HepG2 (cell line): ENCODE results near the gene PMM2. TPM values are rescaled to one million over a fixed set of nuclear protein-coding genes. Genes with fewer than 3 reads are reported as not detected.

Experiments used
- ATAC-seq: fragments of 200-7000 bp; cut with Tn5 transposase; 3 replicates; pipeline ENCODE4 v1.9.1; 2020; ENCODE audit warnings: mild to moderate bottlenecking, moderate library complexity
- BruUV-seq: library from RNA; stranded (reverse); fragments of 400-500 nt; replicated peaks from 2 replicates; lab custom pipeline; 2021; lab: Mats Ljungman, UMichigan
- CTCF ChIA-PET: fragments of 300-600 bp; formaldehyde crosslinking; extraction: SDS; loops from one replicate; lab custom pipeline; 2021; ENCODE audit warnings: low total read pairs, inconsistent platforms, low intra/inter-chr PET ratio; lab: Yijun Ruan, JAX
- POLR2A ChIA-PET: fragments of 350-600 bp; sonication (Branson Sonifier 250); formaldehyde crosslinking; loops from one replicate; lab custom pipeline; 2020; ENCODE audit warnings: antibody characterized with exemption, inconsistent platforms; lab: Yijun Ruan, JAX
- DNase-seq: peaks from one replicate; pipeline ENCODE4 v3.0.0-alpha.2; 2015; ENCODE audit warnings: low spot score
- FAIRE-seq: peaks from 3 replicates; lab custom pipeline; 2011; peaks lifted over from hg19 to GRCh38; lab: Jason Lieb, UNC
- H2AFZ ChIP-seq: one replicate; pipeline ENCODE4 v1.6.1; 2011; ENCODE audit warnings: low read length, inconsistent platforms
- H3K27ac ChIP-seq: fragments of 300-600 bp; 3 replicates; pipeline ENCODE4 v1.8.0; 2011; ENCODE audit warnings: mixed run types, mild to moderate bottlenecking, mixed read lengths, low read length, inconsistent platforms; ENCODE audit not compliant: insufficient read depth; ENCODE audit errors: extremely low read length
- H3K27me3 ChIP-seq, 2 experiments: fragments of 200-600 bp in 1 of 2; 2 replicates in 1 of 2; 3 replicates in 1 of 2; pipeline versions ENCODE4 v1.6.0 to v1.8.0; 2011; ENCODE audit warnings: low read length in 2 of 2, mild to moderate bottlenecking in 2 of 2, moderate library complexity in 2 of 2, inconsistent platforms in 1 of 2; ENCODE audit not compliant: insufficient read depth in 2 of 2, control insufficient read depth in 1 of 2
- H3K36me3 ChIP-seq, 2 experiments: fragments of 200-600 bp in 1 of 2; replicated peaks in 1 of 2; 2 replicates in 1 of 2; 3 replicates in 1 of 2; pipeline versions ENCODE4 v1.5.1 to v1.8.0; 2011; ENCODE audit warnings: low read length in 2 of 2, inconsistent platforms in 1 of 2; ENCODE audit not compliant: insufficient read depth in 2 of 2, control insufficient read depth in 1 of 2
- H3K4me1 ChIP-seq: 2 replicates; pipeline ENCODE4 v1.5.1; 2012; ENCODE audit warnings: low read length, inconsistent platforms; ENCODE audit not compliant: insufficient read depth
- H3K4me2 ChIP-seq: 2 replicates; pipeline ENCODE4 v1.6.0; 2011; ENCODE audit warnings: low read depth, low read length, inconsistent platforms
- H3K4me3 ChIP-seq, 3 experiments: fragments of 200-600 bp in 1 of 3; sonication (generic), shearing (Covaris generic) in 1 of 3; replicated peaks in 1 of 3; 2 replicates each; pipeline ENCODE4 v1.5.1; 2011 to 2016; ENCODE audit warnings: low read length in 3 of 3, inconsistent platforms in 2 of 3, low read depth in 2 of 3, mild to moderate bottlenecking in 2 of 3, control low read depth in 1 of 3, mixed read lengths in 1 of 3; ENCODE audit not compliant: insufficient read depth in 1 of 3
- H3K79me2 ChIP-seq: one replicate; pipeline ENCODE4 v1.6.1; 2011; ENCODE audit warnings: low read length, inconsistent platforms; ENCODE audit not compliant: insufficient read depth
- H3K9ac ChIP-seq: 2 replicates; pipeline ENCODE4 v1.6.0; 2011; ENCODE audit warnings: mild to moderate bottlenecking, low read depth, low read length, inconsistent platforms; ENCODE audit not compliant: insufficient read depth
- H3K9me3 ChIP-seq: 2 replicates; pipeline ENCODE4 v1.5.1; 2012; ENCODE audit warnings: mild to moderate bottlenecking, low read length
- H4K20me1 ChIP-seq: 2 replicates; pipeline ENCODE4 v1.6.0; 2011; ENCODE audit warnings: inconsistent platforms, mild to moderate bottlenecking, low read length, moderate library complexity; ENCODE audit not compliant: insufficient read depth
- AGO1 ChIP-seq: fragments of 200-400 bp; formaldehyde crosslinking; IDR thresholded peaks from 2 replicates; pipeline ENCODE4 v1.6.1; 2017; ENCODE audit warnings: mild to moderate bottlenecking, low read depth, low read length, moderate library complexity; ENCODE audit not compliant: poor library complexity, severe bottlenecking
- AGO2 ChIP-seq: fragments of 200-400 bp; formaldehyde crosslinking; optimal IDR thresholded peaks from 2 replicates; pipeline ENCODE3; 2017; ENCODE audit warnings: mild to moderate bottlenecking, low read depth, low read length, moderate library complexity
- CCAR2 ChIP-seq: fragments of 200-400 bp; formaldehyde crosslinking; optimal IDR thresholded peaks from 2 replicates; pipeline ENCODE3; 2018; ENCODE audit warnings: low read depth, mild to moderate bottlenecking, low read length, moderate library complexity
- GABPB1 ChIP-seq: IDR thresholded peaks from 2 replicates; pipeline ENCODE4 v1.6.1; 2016; ENCODE audit warnings: mild to moderate bottlenecking, missing genetic modification reagents, moderate library complexity, missing compliant biosample characterization
- LCORL ChIP-seq, 2 experiments: fragments of 450-650 bp in 1 of 2; sonication (generic) in 1 of 2; formaldehyde crosslinking in 1 of 2; IDR thresholded peaks; 2 replicates each; pipeline versions ENCODE4 v1.5.0 to v1.6.1; 2017 to 2020; ENCODE audit warnings: antibody characterized with exemption in 1 of 2, missing genetic modification reagents in 1 of 2
- MTF1 ChIP-seq: sonication (generic); formaldehyde crosslinking; IDR thresholded peaks from 2 replicates; pipeline ENCODE4 v1.5.0; 2020; ENCODE audit warnings: missing genetic modification reagents
- NR3C1 ChIP-seq: sonication (generic); formaldehyde crosslinking; IDR thresholded peaks from 2 replicates; pipeline ENCODE4 v1.4.0; 2020; ENCODE audit warnings: missing genetic modification reagents
- POLR2G ChIP-seq: fragments of 200-400 bp; formaldehyde crosslinking; IDR thresholded peaks from 2 replicates; pipeline ENCODE4 v1.6.1; 2018; ENCODE audit warnings: mild to moderate bottlenecking, low read depth, low read length, moderate library complexity
- PRMT3 ChIP-seq: sonication (generic); formaldehyde crosslinking; IDR thresholded peaks from 2 replicates; pipeline ENCODE4 v1.8.1; 2022; ENCODE audit warnings: low read depth, mild to moderate bottlenecking, moderate library complexity, missing genetic modification reagents, borderline replicate concordance
- RBM22 ChIP-seq: fragments of 200-400 bp; formaldehyde crosslinking; optimal IDR thresholded peaks from 2 replicates; pipeline ENCODE3; 2017; ENCODE audit warnings: mild to moderate bottlenecking, low read length, moderate library complexity
- SMAD3 ChIP-seq: sonication (generic); formaldehyde crosslinking; IDR thresholded peaks from 2 replicates; pipeline ENCODE4 v1.4.0; 2020; ENCODE audit warnings: missing genetic modification reagents
- ZNF205 ChIP-seq: IDR thresholded peaks from 2 replicates; pipeline ENCODE4 v1.6.1; 2018; ENCODE audit warnings: missing biosample characterization, missing genetic modification reagents
- ZNF207 ChIP-seq: fragments of 450-650 bp; IDR thresholded peaks from 2 replicates; pipeline ENCODE4 v1.6.1; 2016; ENCODE audit warnings: antibody characterized with exemption, borderline replicate concordance
- ZNF367 ChIP-seq: sonication (generic); formaldehyde crosslinking; IDR thresholded peaks from 2 replicates; pipeline ENCODE4 v1.4.0; 2020; ENCODE audit warnings: missing genetic modification reagents, borderline replicate concordance
- ZNF550 ChIP-seq: sonication (generic); formaldehyde crosslinking; IDR thresholded peaks from 2 replicates; pipeline ENCODE4 v1.4.0; 2020; ENCODE audit warnings: mild to moderate bottlenecking, missing genetic modification reagents, borderline replicate concordance
- ZNF678 ChIP-seq: sonication (generic); formaldehyde crosslinking; IDR thresholded peaks from 2 replicates; pipeline ENCODE4 v1.4.0; 2020; ENCODE audit warnings: mild to moderate bottlenecking, missing genetic modification reagents
- ZNF709 ChIP-seq: sonication (generic); formaldehyde crosslinking; IDR thresholded peaks from 2 replicates; pipeline ENCODE4 v1.5.0; 2020; ENCODE audit warnings: mild to moderate bottlenecking, missing genetic modification reagents
- ZNF75D ChIP-seq: sonication (generic); formaldehyde crosslinking; IDR thresholded peaks from 2 replicates; pipeline ENCODE4 v1.8.1; 2023; ENCODE audit warnings: missing genetic modification reagents, mild to moderate bottlenecking, borderline replicate concordance
- WGBS: methylation state at CpG from one replicate; pipeline ENCODE4 v1.1.6; 2017; ENCODE audit warnings: low lambda C conversion rate; 5-methylcytosine and 5-hydroxymethylcytosine counted together
- in situ Hi-C: cut with HindIII; loops from 2 replicates; pipeline ENCODE4 v1.10.0; 2017; ENCODE audit warnings: low pct_unique_long_range_greater_than_20kb; ENCODE audit not compliant: extremely low pct_ligation_motif_present
- intact Hi-C: fragments of 100-400 bp; cut with micrococcal nuclease; formaldehyde crosslinking; loops from one replicate; pipeline ENCODE4 v1.10.0; 2022; ENCODE audit not compliant: unreplicated experiment
- polyA plus RNA-seq, 8 experiments: library from polyadenylated mRNA; depleted of rRNA in 3 of 8; stranded (reverse) in 7 of 8; unstranded in 1 of 8; fragments of >200 nt; fragmentation: Illumina TruSeq in 4 of 8; extraction: Trizol in 4 of 8; gene quantifications; 2 replicates each; pipeline versions ENCODE4 v1.2.1 to v1.2.3, GENCODE V29; 2011 to 2016; ENCODE audit warnings: low read depth in 4 of 8, missing spikeins in 1 of 8, mixed read lengths in 1 of 8; ENCODE audit not compliant: insufficient read depth in 1 of 8
- total RNA-seq, 5 experiments: library from RNA; depleted of rRNA; stranded (reverse); fragments of >200 nt; fragmentation: Illumina TruSeq; extraction: Trizol; gene quantifications; 2 replicates each; pipeline ENCODE4 v1.2.3, GENCODE V29; 2016; ENCODE audit warnings: low read depth in 1 of 5
- TF ChIP-seq, protein P1 (sequence below): sonication (generic); formaldehyde crosslinking; IDR thresholded peaks from 2 replicates; pipeline ENCODE4 v1.4.0; 2020; ENCODE audit warnings: missing genetic modification reagents, borderline replicate concordance
- TF ChIP-seq, protein P2 (sequence below): sonication (generic); formaldehyde crosslinking; IDR thresholded peaks from 2 replicates; pipeline ENCODE4 v1.4.0; 2020; ENCODE audit warnings: missing genetic modification reagents, borderline replicate concordance

Gene PMM2
- total and polyA plus RNA-seq, 2 of the 13 experiments (the other 11 are each of a cell fraction or from before 2014, with no cell fraction given): 52.2 to 93.7 TPM

DNA sequence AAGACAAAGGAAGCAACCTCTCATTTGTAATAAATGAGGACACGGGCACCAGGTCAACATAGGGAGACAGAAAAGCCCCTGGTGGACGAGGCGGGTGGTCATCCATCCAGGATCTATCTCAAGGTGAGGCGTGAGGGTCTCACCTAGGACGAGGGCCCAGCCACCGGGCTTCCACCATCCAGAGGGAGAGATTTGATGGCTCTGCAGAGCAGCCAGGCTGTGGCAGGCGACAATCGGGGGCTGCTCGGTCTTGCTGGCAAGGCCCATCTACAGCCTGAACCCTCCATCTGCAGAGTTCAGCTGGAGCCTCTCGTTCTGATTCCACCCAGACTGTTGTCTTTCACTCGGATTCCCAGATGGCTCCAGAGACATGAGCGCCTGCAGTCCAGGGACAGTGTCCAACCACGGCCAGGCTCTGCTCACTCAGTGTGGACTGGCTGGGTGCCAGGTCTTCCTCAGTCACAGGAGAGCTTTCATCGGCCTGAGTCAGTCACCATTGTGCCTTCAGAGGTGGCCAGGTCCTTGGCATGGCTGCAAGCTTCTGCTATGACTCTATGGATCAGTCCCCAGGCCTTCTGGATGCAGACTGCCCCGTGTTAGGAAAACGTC, 90.4 kb downstream of the PMM2 start:
- no peak overlapping the region for H3K4me3 ChIP-seq
- CTCF ChIA-PET: no interaction called here
- no peaks in the 10 kb centered on the region for H4K20me1 ChIP-seq
- no peaks in the 10 kb centered on the region for H3K27me3 ChIP-seq
- peaks cover 37% of the 10 kb centered on the region for H3K4me1 ChIP-seq
- POLR2A ChIA-PET: interaction anchor here (1.0 to 14.5 kb wide), 2 partner anchors 20 to 43 kb away, joined by 3 to 235 read pairs; partner anchors contain the start of gene CARHSP1
- no peak overlapping the region for H2AFZ ChIP-seq
- H3K9me3 ChIP-seq: no peaks in the 10 kb centered on the region
- FAIRE-seq (no peak), DNase-seq (peak; percentile 33), ATAC-seq (no peak)
- WGBS: 78% methylated on average over 16 of the region's 16 CpGs
- no TSS peak for BruUV-seq
- no peak overlapping the region for H3K27ac ChIP-seq
- H3K9ac ChIP-seq: no peak overlapping the region
- in situ Hi-C loops: loop anchor here (25.0 kb wide), 1 partner anchor 226 kb away; the partner anchor contains the start of gene ABAT
- intact Hi-C loops: no loop called here
- peaks cover 25 to 27% of the 10 kb centered on the region in 2 experiments for H3K36me3 ChIP-seq
- H3K79me2 ChIP-seq: no peaks in the 10 kb centered on the region
- H3K4me2 ChIP-seq: no peak overlapping the region
- TF ChIP-seq SMAD3 (CRISPR knock-in tag) (no peak), MTF1 (CRISPR knock-in tag) (no peak), GABPB1 (CRISPR knock-in tag) (no peak), POLR2G (peak; percentile 43; the same call in 1 of the 2 replicates), NR3C1 (CRISPR knock-in tag) (no peak), AGO1 (no peak), PRMT3 (CRISPR knock-in tag) (no peak), ZNF207 (no peak), ZNF678 (CRISPR knock-in tag) (no peak), RBM22 (peak; percentile 75), ZNF550 (CRISPR knock-in tag) (no peak), ZNF205 (CRISPR knock-in tag) (no peak), ZNF367 (CRISPR knock-in tag) (no peak), AGO2 (peak; percentile 61), CCAR2 (no peak), ZNF709 (CRISPR knock-in tag) (no peak), ZNF75D (CRISPR knock-in tag) (no peak), LCORL (IDR thresholded peaks at IDR 0.05) (no peak), LCORL (CRISPR knock-in tag; IDR thresholded peaks at IDR 0.05) (no peak)
- TF ChIP-seq, protein P1, sequence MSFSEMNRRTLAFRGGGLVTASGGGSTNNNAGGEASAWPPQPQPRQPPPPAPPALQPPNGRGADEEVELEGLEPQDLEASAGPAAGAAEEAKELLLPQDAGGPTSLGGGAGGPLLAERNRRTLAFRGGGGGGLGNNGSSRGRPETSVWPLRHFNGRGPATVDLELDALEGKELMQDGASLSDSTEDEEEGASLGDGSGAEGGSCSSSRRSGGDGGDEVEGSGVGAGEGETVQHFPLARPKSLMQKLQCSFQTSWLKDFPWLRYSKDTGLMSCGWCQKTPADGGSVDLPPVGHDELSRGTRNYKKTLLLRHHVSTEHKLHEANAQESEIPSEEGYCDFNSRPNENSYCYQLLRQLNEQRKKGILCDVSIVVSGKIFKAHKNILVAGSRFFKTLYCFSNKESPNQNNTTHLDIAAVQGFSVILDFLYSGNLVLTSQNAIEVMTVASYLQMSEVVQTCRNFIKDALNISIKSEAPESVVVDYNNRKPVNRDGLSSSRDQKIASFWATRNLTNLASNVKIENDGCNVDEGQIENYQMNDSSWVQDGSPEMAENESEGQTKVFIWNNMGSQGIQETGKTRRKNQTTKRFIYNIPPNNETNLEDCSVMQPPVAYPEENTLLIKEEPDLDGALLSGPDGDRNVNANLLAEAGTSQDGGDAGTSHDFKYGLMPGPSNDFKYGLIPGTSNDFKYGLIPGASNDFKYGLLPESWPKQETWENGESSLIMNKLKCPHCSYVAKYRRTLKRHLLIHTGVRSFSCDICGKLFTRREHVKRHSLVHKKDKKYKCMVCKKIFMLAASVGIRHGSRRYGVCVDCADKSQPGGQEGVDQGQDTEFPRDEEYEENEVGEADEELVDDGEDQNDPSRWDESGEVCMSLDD: no peak
- TF ChIP-seq, protein P2, sequence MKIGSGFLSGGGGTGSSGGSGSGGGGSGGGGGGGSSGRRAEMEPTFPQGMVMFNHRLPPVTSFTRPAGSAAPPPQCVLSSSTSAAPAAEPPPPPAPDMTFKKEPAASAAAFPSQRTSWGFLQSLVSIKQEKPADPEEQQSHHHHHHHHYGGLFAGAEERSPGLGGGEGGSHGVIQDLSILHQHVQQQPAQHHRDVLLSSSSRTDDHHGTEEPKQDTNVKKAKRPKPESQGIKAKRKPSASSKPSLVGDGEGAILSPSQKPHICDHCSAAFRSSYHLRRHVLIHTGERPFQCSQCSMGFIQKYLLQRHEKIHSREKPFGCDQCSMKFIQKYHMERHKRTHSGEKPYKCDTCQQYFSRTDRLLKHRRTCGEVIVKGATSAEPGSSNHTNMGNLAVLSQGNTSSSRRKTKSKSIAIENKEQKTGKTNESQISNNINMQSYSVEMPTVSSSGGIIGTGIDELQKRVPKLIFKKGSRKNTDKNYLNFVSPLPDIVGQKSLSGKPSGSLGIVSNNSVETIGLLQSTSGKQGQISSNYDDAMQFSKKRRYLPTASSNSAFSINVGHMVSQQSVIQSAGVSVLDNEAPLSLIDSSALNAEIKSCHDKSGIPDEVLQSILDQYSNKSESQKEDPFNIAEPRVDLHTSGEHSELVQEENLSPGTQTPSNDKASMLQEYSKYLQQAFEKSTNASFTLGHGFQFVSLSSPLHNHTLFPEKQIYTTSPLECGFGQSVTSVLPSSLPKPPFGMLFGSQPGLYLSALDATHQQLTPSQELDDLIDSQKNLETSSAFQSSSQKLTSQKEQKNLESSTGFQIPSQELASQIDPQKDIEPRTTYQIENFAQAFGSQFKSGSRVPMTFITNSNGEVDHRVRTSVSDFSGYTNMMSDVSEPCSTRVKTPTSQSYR: no peak
